ENCODE measurements around the gene ROGDI. TPM values are rescaled to one million over a fixed set of nuclear protein-coding genes. Genes with fewer than 3 reads are reported as not detected.

Gene ROGDI
- total and polyA plus RNA-seq, 10 of the 15 experiments (the other 5 are each of a cell fraction or from before 2014, with no cell fraction given): 0.40 to 23.5 (median 12.3) TPM

- RAD21 ChIA-PET (ENCODE audit: unreplicated experiment): no interaction called here
- CTCF ChIA-PET: interaction anchor here (0.5 kb wide), 1 partner anchor 163 kb away, joined by 3 read pairs; no protein-coding TSS in a partner anchor
- Histone ChIP-seq H3K4me2 (ENCODE audit: control insufficient read depth, insufficient read depth) (no peak overlapping the region), H3K4me3 (no peak overlapping the region), H3K9ac (ENCODE audit: control insufficient read depth, insufficient read depth, low read length) (no peak overlapping the region), H3K9me3 (replicated peaks; ENCODE audit: control insufficient read depth, insufficient read depth, low read length) (no peaks in the 10 kb centered on the region), H3K27ac (ENCODE audit: control insufficient read depth, insufficient read depth) (no peak overlapping the region), H3K4me1 (ENCODE audit: control insufficient read depth, insufficient read depth, low read length) (peaks cover 10% of the 10 kb centered on the region), H3K27me3 (replicated peaks in 1 of 2; ENCODE audit: control insufficient read depth in 2 of 2, insufficient read depth in 2 of 2, low read length in 1 of 2) (no peaks in the 10 kb centered on the region), H3K79me2 (ENCODE audit: control insufficient read depth, insufficient read depth, low read length) (no peaks in the 10 kb centered on the region), H3K36me3 (ENCODE audit: control insufficient read depth in 2 of 2, insufficient read depth in 2 of 2, low read length in 1 of 2) (peaks cover 7 to 28% of the 10 kb centered on the region in 2 experiments), H2AFZ (ENCODE audit: control insufficient read depth, low read depth, low read length) (no peak overlapping the region), H4K20me1 (ENCODE audit: control insufficient read depth, insufficient read depth) (no peaks in the 10 kb centered on the region)
- in situ Hi-C loops (cut with MboI): no loop called here
- TF ChIP-seq PBX3 (IDR thresholded peaks at IDR 0.05; ENCODE audit: insufficient replicate concordance, low read depth, low read length) (no peak), RUNX3 (IDR thresholded peaks at IDR 0.05; ENCODE audit: low read length) (peak; percentile 73), KLF5 (IDR thresholded peaks at IDR 0.05; ENCODE audit: partially characterized antibody) (no peak), IKZF1 (conservative IDR thresholded peaks at IDR 0.05) (no peak), PAX8 (IDR thresholded peaks at IDR 0.05) (no peak), MTA3 (IDR thresholded peaks at IDR 0.05; ENCODE audit: borderline replicate concordance, low read length) (no peak), RELA (IDR thresholded peaks at IDR 0.05; ENCODE audit: borderline replicate concordance, partially characterized antibody) (no peak), MAX (IDR thresholded peaks at IDR 0.05; ENCODE audit: low read depth, low read length) (no peak), YY1 (IDR thresholded peaks at IDR 0.05; ENCODE audit: low read depth, low read length) (no peak), EZH2 (IDR thresholded peaks at IDR 0.05; ENCODE audit: borderline replicate concordance, control insufficient read depth, low read depth, low read length) (no peak), CUX1 (IDR thresholded peaks at IDR 0.05; ENCODE audit: insufficient replicate concordance, low read depth, low read length) (no peak), POLR2AphosphoS5 (IDR thresholded peaks at IDR 0.05; ENCODE audit: low read length) (peak; percentile 33; the same call in 1 of the 2 replicates), RBBP5 (conservative IDR thresholded peaks at IDR 0.05) (no peak), MEF2B (IDR thresholded peaks at IDR 0.05; ENCODE audit: partially characterized antibody, poor library complexity, severe bottlenecking) (no peak), ATF7 (IDR thresholded peaks at IDR 0.05; ENCODE audit: low read depth) (no peak)
- WGBS (ENCODE audit: insufficient coverage, insufficient replicate concordance, low lambda C conversion rate, missing lambda C conversion rate): 73% methylated on average over 13 of the region's 13 CpGs
- BruUV-seq (replicated peaks): no TSS peak
- POLR2A ChIA-PET: no interaction called here
- SMC1A ChIA-PET (ENCODE audit: uncharacterized antibody, unreplicated experiment): no interaction called here
- intact Hi-C loops (cut with micrococcal nuclease; ENCODE audit: unreplicated experiment): no loop called here
- DNase-seq (ENCODE audit: low read depth, low spot score) (no peak), ATAC-seq (peak; percentile 79), FAIRE-seq (no peak)
Observed at GRCh38 chr16:4837733-4838501, 35.5 kb upstream of the ROGDI start.
